IMR-90 (cell line): Measurements from ENCODE around the gene ITPKB. TPM values are rescaled to one million over a fixed set of nuclear protein-coding genes. Genes with fewer than 3 reads are reported as not detected.

Experiments used
- ATAC-seq: fragments of 200-7000 bp; cut with Tn5 transposase; 2 replicates; pipeline ENCODE4 v1.9.1; 2020; ENCODE audit warnings: low read depth, mild to moderate bottlenecking, moderate library complexity
- BruUV-seq: library from RNA; stranded (reverse); fragments of 400-500 nt; replicated peaks from 2 replicates; lab custom pipeline; 2021; lab: Mats Ljungman, UMichigan
- CTCF ChIA-PET: fragments of 300-600 bp; formaldehyde crosslinking; extraction: SDS; loops from one replicate; lab custom pipeline; 2021; ENCODE audit warnings: antibody characterized with exemption; lab: Yijun Ruan, JAX
- POLR2A ChIA-PET: fragments of 300-600 bp; sonication (Branson Sonifier 250); formaldehyde crosslinking; loops from one replicate; lab custom pipeline; 2022; ENCODE audit warnings: antibody characterized with exemption; ENCODE audit not compliant: unreplicated experiment; lab: Charles Lee
- DNase-seq: peaks from one replicate; pipeline ENCODE4 v3.0.0; 2013
- H2AFZ ChIP-seq: replicated peaks from 2 replicates; pipeline ENCODE3; 2013; ENCODE audit warnings: low read length, mild to moderate bottlenecking; ENCODE audit not compliant: poor library complexity
- H2AK5ac ChIP-seq: 2 replicates; pipeline ENCODE4 v1.6.1; 2013; ENCODE audit warnings: low read depth, low read length, inconsistent platforms
- H2AK9ac ChIP-seq: replicated peaks from 2 replicates; pipeline ENCODE3; 2013; ENCODE audit warnings: mild to moderate bottlenecking, low read depth, low read length, moderate library complexity; ENCODE audit not compliant: poor library complexity
- H2BK120ac ChIP-seq: 2 replicates; pipeline ENCODE4 v1.6.1; 2013; ENCODE audit warnings: low read depth, low read length, inconsistent platforms
- H2BK15ac ChIP-seq: 3 replicates; pipeline ENCODE4 v1.6.1; 2013; ENCODE audit warnings: low read depth, low read length, inconsistent platforms
- H2BK20ac ChIP-seq: 2 replicates; pipeline ENCODE4 v1.6.1; 2013; ENCODE audit warnings: low read depth, mild to moderate bottlenecking, inconsistent platforms, low read length, moderate library complexity
- H2BK5ac ChIP-seq: 2 replicates; pipeline ENCODE4 v1.6.1; 2013; ENCODE audit warnings: mild to moderate bottlenecking, low read depth, low read length, inconsistent platforms; ENCODE audit not compliant: poor library complexity, severe bottlenecking
- H3K14ac ChIP-seq: replicated peaks from 2 replicates; pipeline ENCODE4 v1.6.1; 2013; ENCODE audit warnings: low read depth, low read length, inconsistent platforms
- H3K18ac ChIP-seq: 2 replicates; pipeline ENCODE4 v1.6.1; 2013; ENCODE audit warnings: low read depth, low read length, control low read depth
- H3K23ac ChIP-seq: 2 replicates; pipeline ENCODE4 v1.6.1; 2013; ENCODE audit warnings: low read depth, low read length, inconsistent platforms
- H3K27ac ChIP-seq: 2 replicates; pipeline ENCODE4 v1.5.1; 2013; ENCODE audit warnings: mild to moderate bottlenecking, control low read depth, low read length; ENCODE audit not compliant: insufficient read depth
- H3K27me3 ChIP-seq: 2 replicates; pipeline ENCODE4 v1.6.1; 2013; ENCODE audit warnings: low read length; ENCODE audit not compliant: control insufficient read depth, insufficient read depth
- H3K36me3 ChIP-seq: 2 replicates; pipeline ENCODE4 v1.6.1; 2013; ENCODE audit warnings: low read length, mixed read lengths; ENCODE audit not compliant: control insufficient read depth, insufficient read depth
- H3K4ac ChIP-seq: 2 replicates; pipeline ENCODE4 v1.6.1; 2013; ENCODE audit warnings: low read depth, low read length, inconsistent platforms
- H3K4me1 ChIP-seq: 2 replicates; pipeline ENCODE4 v1.6.1; 2013; ENCODE audit warnings: low read length, mixed read lengths; ENCODE audit not compliant: control insufficient read depth, insufficient read depth
- H3K4me2 ChIP-seq: 2 replicates; pipeline ENCODE4 v1.6.1; 2013; ENCODE audit warnings: low read depth, mild to moderate bottlenecking, control low read depth, low read length, moderate library complexity
- H3K4me3 ChIP-seq: 2 replicates; pipeline ENCODE4 v1.5.1; 2013; ENCODE audit warnings: low read depth, mild to moderate bottlenecking, control low read depth, low read length, moderate library complexity; ENCODE audit not compliant: insufficient read depth
- H3K56ac ChIP-seq: 2 replicates; pipeline ENCODE4 v1.6.1; 2013; ENCODE audit warnings: low read length, inconsistent platforms; ENCODE audit not compliant: insufficient read depth; ENCODE audit errors: extremely low read depth
- H3K79me1 ChIP-seq, 2 experiments: 2 replicates each; pipeline ENCODE4 v1.6.1; 2013; ENCODE audit warnings: low read length in 2 of 2, inconsistent platforms in 1 of 2, low read depth in 1 of 2
- H3K9ac ChIP-seq: 2 replicates; pipeline ENCODE4 v1.6.1; 2013; ENCODE audit warnings: low read depth, low read length, control low read depth
- H3K9me1 ChIP-seq: 2 replicates; pipeline ENCODE4 v1.6.1; 2013; ENCODE audit warnings: low read length, inconsistent platforms; ENCODE audit not compliant: insufficient read depth
- H3K9me3 ChIP-seq: 2 replicates; pipeline ENCODE4 v1.6.1; 2013; ENCODE audit warnings: low read length; ENCODE audit not compliant: control insufficient read depth, insufficient read depth
- H4K20me1 ChIP-seq: 2 replicates; pipeline ENCODE4 v1.6.1; 2013; ENCODE audit warnings: low read length, inconsistent platforms; ENCODE audit not compliant: insufficient read depth
- H4K5ac ChIP-seq: 2 replicates; pipeline ENCODE4 v1.6.1; 2013; ENCODE audit warnings: mild to moderate bottlenecking, low read depth, low read length, control low read depth
- H4K8ac ChIP-seq, 2 experiments: 2 replicates each; pipeline ENCODE4 v1.6.1; 2013; ENCODE audit warnings: low read depth in 2 of 2, low read length in 2 of 2, control low read depth in 1 of 2, inconsistent platforms in 1 of 2
- H4K91ac ChIP-seq: 2 replicates; pipeline ENCODE4 v1.6.1; 2013; ENCODE audit warnings: low read depth, low read length, inconsistent platforms; ENCODE audit not compliant: insufficient read depth
- BHLHE40 ChIP-seq: fragments of 150-350 bp; IDR thresholded peaks from 2 replicates; pipeline ENCODE4 v1.6.1; 2016; ENCODE audit warnings: mild to moderate bottlenecking, low read depth, low read length
- CEBPB ChIP-seq: IDR thresholded peaks from 2 replicates; pipeline ENCODE4 v1.6.1; 2012; ENCODE audit warnings: low read depth, low read length, improper control_type of control experiment
- FOS ChIP-seq: fragments of 150-350 bp; IDR thresholded peaks from 2 replicates; pipeline ENCODE4 v1.6.1; 2016; ENCODE audit warnings: low read depth, low read length
- MAZ ChIP-seq: IDR thresholded peaks from 2 replicates; pipeline ENCODE4 v1.6.1; 2012; ENCODE audit warnings: low read depth, mild to moderate bottlenecking, low read length, improper control_type of control experiment, moderate library complexity, borderline replicate concordance
- MXI1 ChIP-seq: IDR thresholded peaks from 2 replicates; pipeline ENCODE4 v1.6.1; 2012; ENCODE audit warnings: low read depth, mild to moderate bottlenecking, low read length, moderate library complexity, borderline replicate concordance
- NFE2L2 ChIP-seq: fragments of 150-350 bp; IDR thresholded peaks from 2 replicates; pipeline ENCODE4 v1.6.1; 2016; ENCODE audit warnings: low read depth, mild to moderate bottlenecking, low read length
- POLR2A ChIP-seq: IDR thresholded peaks from 2 replicates; pipeline ENCODE4 v1.6.1; 2012; ENCODE audit warnings: mild to moderate bottlenecking, low read depth, low read length
- RAD21 ChIP-seq: IDR thresholded peaks from 2 replicates; pipeline ENCODE4 v1.6.1; 2012; ENCODE audit warnings: low read length, improper control_type of control experiment
- RCOR1 ChIP-seq: IDR thresholded peaks from 2 replicates; pipeline ENCODE4 v1.6.1; 2012; ENCODE audit warnings: mild to moderate bottlenecking, low read length, improper control_type of control experiment; ENCODE audit not compliant: insufficient replicate concordance
- RFX5 ChIP-seq: IDR thresholded peaks from 2 replicates; pipeline ENCODE4 v1.8.0; 2012; ENCODE audit warnings: low read depth, mild to moderate bottlenecking, low read length, moderate library complexity
- SMC3 ChIP-seq: fragments of 150-350 bp; IDR thresholded peaks from 2 replicates; pipeline ENCODE4 v1.6.1; 2016; ENCODE audit warnings: low read depth, mild to moderate bottlenecking, antibody characterized with exemption, low read length, moderate library complexity
- USF2 ChIP-seq: fragments of 150-350 bp; IDR thresholded peaks from 2 replicates; pipeline ENCODE4 v1.6.1; 2017; ENCODE audit warnings: mild to moderate bottlenecking, antibody characterized with exemption, low read length, low read depth
- WGBS, 2 experiments: methylation state at CpG; one replicate each; pipeline versions ENCODE4 v1.1.5 to v1.1.7; 2013; ENCODE audit warnings: missing lambda C conversion rate in 2 of 2; ENCODE audit not compliant: insufficient read length in 1 of 2; ENCODE audit errors: extremely low coverage in 2 of 2; 5-methylcytosine and 5-hydroxymethylcytosine counted together
- dilution Hi-C: fragments of 300-500 bp; cut with HindIII; formaldehyde crosslinking; loops from one replicate; pipeline ENCODE4 v1.14.3; 2018; ENCODE audit warnings: low sequenced_read_pairs; ENCODE audit not compliant: unreplicated experiment
- in situ Hi-C: fragments of 300-500 bp; cut with MboI; formaldehyde crosslinking; loops from 3 replicates; pipeline ENCODE4 v1.14.3; 2019; ENCODE audit warnings: low sequenced_read_pairs, inconsistent platforms, mixed read lengths
- intact Hi-C: fragments of 100-400 bp; cut with micrococcal nuclease; formaldehyde crosslinking; loops from 2 replicates; pipeline ENCODE4 v1.10.0; 2022
- polyA plus RNA-seq, 3 experiments: library from polyadenylated mRNA; depleted of rRNA; stranded (reverse); fragments of >200 nt; gene quantifications; 2 replicates each; pipeline ENCODE4 v1.2.3, GENCODE V29; 2012; ENCODE audit warnings: low replicate concordance in 1 of 3
- total RNA-seq: library from RNA; depleted of rRNA; stranded (reverse); fragments of >200 nt; gene quantifications from 2 replicates; pipeline ENCODE4 v1.2.3, GENCODE V29; 2012

Gene ITPKB
- total and polyA plus RNA-seq, 2 of the 4 experiments (the other 2 are of a cell fraction), result 0.72 to 1.4 TPM

- no peak overlapping the region for H2AK5ac ChIP-seq
- H2AFZ ChIP-seq, result no peak overlapping the region
- no peak overlapping the region for H3K9ac ChIP-seq
- no peaks in the 10 kb centered on the region for H3K9me1 ChIP-seq
- no peak overlapping the region for H3K56ac ChIP-seq
- no peak overlapping the region for H3K18ac ChIP-seq
- no peaks in the 10 kb centered on the region for H3K4me1 ChIP-seq
- no peak overlapping the region for H2BK5ac ChIP-seq
- ChIA-PET CTCF (no interaction called here), POLR2A (no interaction called here)
- H3K23ac ChIP-seq, result no peak overlapping the region
- DNase-seq, result no peak
- dilution Hi-C loops (no loop called here), in situ Hi-C loops (no loop called here), intact Hi-C loops (no loop called here)
- peaks cover 15% of the 10 kb centered on the region for H3K27me3 ChIP-seq
- H4K8ac ChIP-seq, result no peak overlapping the region
- no peak overlapping the region for H2BK120ac ChIP-seq
- no peaks in the 10 kb centered on the region for H3K79me1 ChIP-seq
- no CpG with 5 or more reads among the region's 2 CpGs for WGBS, 2 experiments
- no TSS peak for BruUV-seq
- H2BK20ac ChIP-seq, result no peak overlapping the region
- H3K4me3 ChIP-seq, result no peak overlapping the region
- H3K27ac ChIP-seq, result no peak overlapping the region
- H4K5ac ChIP-seq, result no peak overlapping the region
- no peaks in the 10 kb centered on the region for H3K9me3 ChIP-seq
- no peaks in the 10 kb centered on the region for H3K36me3 ChIP-seq
- H3K4me2 ChIP-seq, result no peak overlapping the region
- H4K20me1 ChIP-seq, result no peaks in the 10 kb centered on the region
- no peak overlapping the region for H3K14ac ChIP-seq
- no peak overlapping the region for H3K4ac ChIP-seq
- ATAC-seq, result no peak
- H2BK15ac ChIP-seq, result no peak overlapping the region
- H2AK9ac ChIP-seq, result no peak overlapping the region
- H4K91ac ChIP-seq, result no peak overlapping the region
- TF ChIP-seq CEBPB (no peak), MAZ (no peak), RAD21 (no peak), BHLHE40 (no peak), RFX5 (no peak), SMC3 (no peak), POLR2A (no peak), USF2 (no peak), FOS (no peak), MXI1 (no peak), RCOR1 (no peak), NFE2L2 (no peak)
Observed at GRCh38 chr1:226787071-226787470, 48.0 kb upstream of the ITPKB start.
